HG02610 (cell line): ENCODE data around the gene PPP1R1C.

Experiments used
- ATAC-seq: cut with Tn5 transposase; IDR thresholded peaks from one replicate; pipeline ENCODE4 v1.9.1; 2021; ENCODE audit warnings: mild to moderate bottlenecking, moderate library complexity; ENCODE audit not compliant: unreplicated experiment

Gene PPP1R1C

DNA sequence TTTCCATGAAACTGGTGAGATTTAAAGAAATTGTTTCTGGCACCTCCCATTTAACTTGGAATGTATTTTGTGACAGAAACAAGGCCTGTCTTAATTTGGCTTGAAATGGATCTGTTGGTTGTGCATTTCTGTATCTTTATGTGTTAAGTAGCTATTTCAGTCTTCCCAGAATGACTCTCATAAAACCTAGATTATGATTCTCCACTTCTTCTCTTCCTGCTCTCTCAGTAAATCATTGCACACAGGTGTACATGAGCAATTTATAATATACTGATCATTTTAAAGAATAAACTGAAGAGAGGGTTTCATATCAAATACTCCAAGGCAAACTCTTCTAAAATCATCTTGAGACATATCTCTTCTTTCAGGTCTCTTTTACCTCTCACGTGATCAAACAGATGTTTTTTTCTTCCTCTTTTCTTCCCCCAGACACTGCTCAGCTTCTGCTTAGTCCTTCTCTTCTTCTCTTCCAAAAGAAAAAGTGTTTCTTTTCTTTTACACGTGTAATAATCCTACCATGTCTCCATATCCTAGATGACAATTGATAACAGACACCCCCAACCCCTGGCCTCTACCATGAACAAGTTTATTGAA lies 112.0 kb downstream of the PPP1R1C start:
- no peak for ATAC-seq

DNA sequence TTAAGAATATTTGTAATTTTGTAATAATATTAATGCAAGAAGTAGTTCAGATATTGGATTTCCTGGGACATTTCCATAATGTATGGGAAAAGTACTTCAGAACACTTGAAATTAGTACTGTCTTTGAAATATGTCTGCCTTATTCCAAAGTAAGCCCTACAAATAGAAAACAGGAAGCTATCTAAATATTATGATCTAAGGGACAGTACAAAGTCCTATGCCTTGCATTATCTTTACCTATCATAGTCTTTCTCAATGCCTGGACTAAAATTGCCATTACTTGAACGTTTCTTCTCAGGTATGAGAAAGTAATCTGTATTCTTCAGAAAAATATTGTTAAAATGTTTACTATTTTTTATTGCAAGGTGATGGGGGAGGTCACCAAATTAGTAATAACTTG lies 113.0 kb downstream of the PPP1R1C start:
- no peak for ATAC-seq

- no peak for ATAC-seq
Observed at GRCh38 chr2:182101263-182101662, 115.6 kb downstream of the PPP1R1C start.

DNA sequence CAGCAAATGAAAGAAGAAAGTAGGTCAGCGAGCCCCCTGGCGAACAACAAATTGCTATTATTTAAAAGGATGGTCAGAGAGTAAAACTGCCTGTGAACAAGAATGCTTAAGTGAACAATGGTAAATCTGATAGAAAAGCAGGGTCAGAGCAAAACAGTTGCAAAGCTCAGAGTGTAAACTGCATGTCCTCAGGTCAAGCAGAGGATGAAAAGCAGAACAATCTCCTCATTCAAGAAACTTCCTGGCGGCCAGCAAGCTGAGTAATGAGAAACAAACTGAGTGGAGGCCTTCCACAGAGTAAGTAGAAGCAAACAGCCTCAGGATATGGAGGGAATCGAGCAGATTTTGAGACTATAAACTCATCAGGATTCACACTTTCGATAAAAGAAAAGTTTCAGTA lies 117.9 kb downstream of the PPP1R1C start:
- no peak for ATAC-seq

DNA sequence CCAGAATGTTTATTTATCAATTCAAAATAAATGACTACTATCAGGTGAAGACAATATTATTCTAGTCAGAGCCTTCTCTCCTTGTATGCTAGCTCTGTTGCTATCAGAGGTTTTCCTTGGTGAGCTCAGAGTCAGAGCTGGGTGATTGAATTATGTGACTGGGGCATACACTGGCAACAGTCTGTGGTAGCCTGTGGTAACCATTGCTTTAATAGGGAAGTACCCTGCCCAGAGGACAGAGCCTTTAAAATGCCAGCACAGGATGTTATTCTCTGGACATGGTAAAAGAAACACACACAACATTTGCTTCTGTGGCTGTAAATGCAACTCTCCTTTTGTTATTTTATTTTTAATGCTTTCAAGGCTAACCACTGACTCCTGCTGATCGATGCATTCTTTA lies 124.7 kb downstream of the PPP1R1C start:
- ATAC-seq, result no peak

DNA sequence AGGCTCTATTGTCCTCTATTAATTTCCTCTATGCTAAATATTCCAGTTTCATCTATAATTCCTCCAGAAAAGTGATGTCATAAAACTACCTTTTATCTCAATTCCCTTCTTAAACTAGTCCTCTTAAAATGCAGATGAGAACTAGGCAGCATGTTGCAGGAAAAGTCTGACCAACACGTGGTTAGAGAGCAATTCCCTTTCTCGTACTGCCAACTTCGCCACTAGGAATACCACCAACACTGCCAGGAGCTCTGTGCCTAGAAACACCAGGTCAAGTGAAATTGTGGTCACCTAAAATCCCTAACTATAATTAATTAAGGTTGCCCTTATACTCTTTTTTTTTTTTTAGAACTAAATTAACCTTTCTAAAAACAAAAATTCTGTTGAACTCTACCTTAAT lies 127.7 kb downstream of the PPP1R1C start:
- ATAC-seq, result no peak

DNA sequence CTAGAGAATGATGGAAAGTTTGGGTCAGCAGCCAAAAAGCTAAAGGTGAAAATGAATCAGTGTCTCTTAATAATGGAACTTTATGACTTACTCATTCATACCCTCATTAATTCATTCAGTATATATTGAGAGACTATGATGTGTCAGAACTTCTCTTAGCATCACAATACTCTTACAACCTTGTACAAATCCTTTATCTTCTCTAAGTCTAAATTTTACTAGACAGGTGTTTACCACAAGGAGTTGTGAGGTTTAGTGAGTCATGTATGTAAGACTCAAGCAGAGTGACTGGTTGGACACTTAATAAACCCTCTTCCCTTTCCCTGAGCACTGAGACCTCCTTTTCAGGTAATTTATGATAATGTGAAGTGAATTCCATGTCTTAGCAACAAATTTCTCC lies 129.6 kb downstream of the PPP1R1C start:
- no peak for ATAC-seq

GRCh38 chr2:182116774-182117173 lies 131.1 kb downstream of the PPP1R1C start:
- no peak for ATAC-seq

DNA sequence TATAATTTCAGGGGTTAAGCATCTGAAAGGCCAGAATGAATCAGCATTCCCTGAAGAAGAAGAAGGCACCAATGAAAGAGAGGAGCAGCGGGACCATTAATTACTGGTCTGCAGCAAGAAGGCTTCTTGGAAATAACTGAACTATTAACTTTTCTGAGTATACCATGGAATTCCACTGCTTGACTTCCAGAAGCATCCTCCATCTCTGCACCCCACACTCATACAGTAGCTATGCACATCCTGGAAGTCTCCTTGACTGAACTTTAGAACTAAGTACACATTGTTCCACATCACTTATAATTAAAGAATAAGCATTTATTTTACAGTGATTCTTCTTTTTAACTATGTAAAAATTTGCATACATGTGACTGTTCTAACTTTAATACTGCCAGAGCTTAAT lies 131.5 kb downstream of the PPP1R1C start:
- no peak for ATAC-seq

- ATAC-seq, result no peak
Observed at GRCh38 chr2:182128821-182129707, 143.4 kb downstream of the PPP1R1C start.

- ATAC-seq, result no peak
Observed at GRCh38 chr2:182132605-182133004, 147.0 kb downstream of the PPP1R1C start.

GRCh38 chr2:182133195-182133891 lies 147.7 kb downstream of the PPP1R1C start:
- ATAC-seq, result no peak

GRCh38 chr2:182134201-182134600 lies 148.5 kb downstream of the PPP1R1C start:
- no peak for ATAC-seq

- ATAC-seq, result no peak
Observed at GRCh38 chr2:182142062-182142461, 156.4 kb downstream of the PPP1R1C start.

GRCh38 chr2:182144041-182144775 lies 158.6 kb downstream of the PPP1R1C start:
- no peak for ATAC-seq

- ATAC-seq, result no peak
Observed at GRCh38 chr2:182144776-182145165, 159.1 kb downstream of the PPP1R1C start.

DNA sequence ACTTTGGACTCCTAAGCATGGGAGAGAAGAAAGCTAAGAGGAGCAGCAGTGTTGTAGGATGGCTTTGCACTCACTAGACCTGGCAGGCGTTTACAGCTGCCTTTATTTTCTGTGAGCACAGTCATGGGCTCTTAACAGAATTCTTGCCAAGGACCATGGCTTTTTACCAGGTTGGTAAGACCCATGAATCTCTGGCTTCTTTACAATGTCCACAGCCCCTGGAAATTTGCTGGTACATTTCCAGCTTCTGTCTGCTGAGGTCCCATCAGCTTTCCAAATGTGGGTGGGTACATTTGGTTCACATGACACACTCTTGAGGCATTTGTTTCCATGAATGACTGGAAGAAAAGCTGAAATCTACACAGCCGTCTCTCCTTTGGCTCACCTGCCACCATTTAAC lies 162.7 kb downstream of the PPP1R1C start:
- ATAC-seq, result no peak

DNA sequence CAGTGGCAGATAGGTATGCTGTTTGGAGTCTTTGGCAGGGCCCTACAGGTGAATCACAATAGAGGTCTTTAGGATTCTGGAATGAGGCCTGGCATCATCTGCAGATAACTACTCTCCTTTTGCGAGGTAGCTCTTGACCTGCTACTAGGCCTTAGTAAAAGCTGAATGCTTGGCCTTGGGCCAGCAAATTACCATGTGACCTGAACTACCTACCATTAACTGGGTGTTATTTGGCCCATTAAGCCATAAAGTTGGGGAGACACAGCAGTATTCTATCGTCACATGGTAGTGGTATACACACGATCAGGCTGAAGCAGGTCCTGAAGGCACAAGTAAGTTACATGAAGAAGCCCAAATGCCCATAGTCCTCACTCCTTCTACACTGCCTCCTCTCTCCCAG lies 178.2 kb downstream of the PPP1R1C start:
- no peak for ATAC-seq

- no peak for ATAC-seq
Observed at GRCh38 chr2:182164686-182165085, 179.0 kb downstream of the PPP1R1C start.

- no peak for ATAC-seq
Observed at GRCh38 chr2:182165202-182165601, 179.5 kb downstream of the PPP1R1C start.

GRCh38 chr2:182166406-182166805 lies 180.8 kb downstream of the PPP1R1C start:
- ATAC-seq, result no peak
